GM18870 (cell line): Measurements from ENCODE around the gene BMP2.
A peak's percentile ranks its signal among the peaks of the same experiment; 100 is the strongest.

ENCODE experiments used
- ATAC-seq: cut with Tn5 transposase; IDR thresholded peaks from one replicate; pipeline ENCODE4 v1.9.1; 2021; ENCODE audit warnings: moderate library complexity; ENCODE audit not compliant: unreplicated experiment

BMP2 gene

GRCh38 chr20:6767536-6768227, at the start of gene BMP2:
BMP2 (plus strand) TSS chr20:6767686; CDS start chr20:6770127, 2,441 bp downstream.
- ATAC-seq = no peak

DNA sequence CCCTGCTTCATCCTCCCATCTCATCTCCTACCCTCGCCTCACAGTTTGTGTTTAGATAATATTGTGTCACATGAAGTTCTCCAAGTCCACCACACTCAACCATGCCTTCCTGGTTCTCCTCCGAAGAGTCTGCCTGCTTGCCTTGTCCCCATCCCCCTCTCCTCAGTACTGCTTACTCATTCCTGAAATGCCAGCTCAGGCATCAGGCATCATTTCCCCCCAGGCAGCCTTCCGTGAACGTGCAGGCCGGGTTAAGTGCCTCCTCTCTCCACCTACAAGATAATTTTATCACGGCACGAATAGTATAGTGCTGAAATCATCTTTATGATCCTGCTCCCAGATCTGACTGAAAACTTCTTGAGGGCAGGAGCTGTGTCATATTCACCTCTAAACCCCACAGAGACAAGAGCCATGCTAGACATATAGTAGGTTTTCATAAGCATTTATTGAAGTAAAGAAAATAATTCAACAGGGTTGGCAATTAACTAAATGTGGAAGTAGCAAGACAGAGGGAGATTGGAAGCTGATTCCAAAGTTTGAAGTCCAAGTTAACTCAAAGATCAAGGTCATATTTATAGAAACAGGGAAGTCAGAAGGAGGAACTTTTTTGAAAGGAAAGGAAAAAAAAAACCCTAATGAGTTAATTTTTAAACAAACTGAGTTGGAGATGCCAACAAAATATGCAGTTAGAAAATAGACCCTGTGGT, 48.7 kb upstream of the BMP2 start:
- ATAC-seq = no peak

DNA sequence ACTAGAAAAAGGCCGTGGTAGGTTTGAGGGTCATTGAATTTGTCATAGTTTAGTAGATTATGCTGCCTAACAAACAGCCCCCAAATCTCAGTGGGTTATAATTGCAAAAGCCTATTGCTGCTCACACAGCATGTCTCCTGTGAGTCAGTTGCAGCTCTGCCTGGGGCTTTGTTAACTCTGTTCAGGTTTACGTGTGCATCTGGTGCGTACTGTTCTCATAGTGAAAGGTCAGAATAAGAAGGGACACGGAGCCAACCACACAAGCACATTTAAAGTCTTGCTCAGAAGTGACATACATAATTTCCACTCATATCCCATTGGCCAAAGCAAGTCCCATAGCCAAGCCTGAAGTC, 48.1 kb upstream of the BMP2 start:
- ATAC-seq = no peak

- no peak for ATAC-seq
Observed at GRCh38 chr20:6726761-6727160, 40.7 kb upstream of the BMP2 start.

DNA sequence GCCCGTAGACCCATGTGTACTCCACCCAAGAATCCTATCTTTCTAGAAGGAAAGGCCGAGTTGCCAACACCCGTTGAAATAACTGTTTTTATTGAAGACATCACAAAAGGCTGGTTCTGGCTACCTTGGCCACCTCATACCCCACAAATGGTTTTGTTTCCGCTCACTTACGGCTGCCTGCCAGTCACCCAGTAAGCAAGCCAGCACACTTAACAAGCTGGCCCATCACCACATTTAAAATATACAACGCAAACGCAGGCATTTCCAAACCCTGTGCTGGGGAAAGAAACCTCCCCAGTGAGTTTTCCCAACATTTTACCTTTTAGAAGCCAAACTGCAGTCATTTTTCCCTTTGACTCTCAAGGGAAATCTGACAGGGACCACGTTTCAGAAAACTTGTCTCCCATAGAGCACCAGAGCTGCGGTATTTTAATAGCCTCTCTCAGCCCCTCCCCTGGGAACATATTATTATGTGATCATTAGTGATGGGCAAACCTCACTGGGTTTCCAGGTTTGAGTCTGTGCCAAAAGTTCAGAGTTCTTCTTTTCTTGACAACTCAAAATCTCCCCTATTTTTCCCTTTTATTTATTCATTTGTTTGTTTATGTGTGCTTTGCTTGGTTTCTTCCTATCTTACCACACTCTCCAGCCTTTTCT, 36.7 kb upstream of the BMP2 start:
- no peak for ATAC-seq

GRCh38 chr20:6732001-6732447, 35.5 kb upstream of the BMP2 start:
- no peak for ATAC-seq

- no peak for ATAC-seq
Observed at GRCh38 chr20:6732851-6733250, 34.6 kb upstream of the BMP2 start.

DNA sequence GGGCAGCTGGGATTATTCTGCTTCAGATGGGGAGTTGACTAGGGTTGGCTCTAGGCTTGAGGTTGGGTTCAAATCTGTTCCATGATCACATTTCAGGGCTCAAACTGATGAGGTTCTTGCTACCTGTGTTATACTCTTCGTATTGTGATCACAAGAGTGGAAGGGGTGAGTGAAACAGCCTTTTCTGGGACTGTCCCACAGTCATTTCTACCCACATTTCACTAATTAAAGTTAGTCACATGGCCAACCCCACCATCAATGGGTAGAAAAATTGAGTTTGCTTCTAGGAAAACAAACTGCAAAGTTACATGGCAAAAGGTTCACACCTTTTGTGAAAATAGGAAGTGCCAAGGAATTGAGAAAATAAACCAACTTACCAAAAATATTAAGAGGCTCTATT, 33.5 kb upstream of the BMP2 start:
- no peak for ATAC-seq

DNA sequence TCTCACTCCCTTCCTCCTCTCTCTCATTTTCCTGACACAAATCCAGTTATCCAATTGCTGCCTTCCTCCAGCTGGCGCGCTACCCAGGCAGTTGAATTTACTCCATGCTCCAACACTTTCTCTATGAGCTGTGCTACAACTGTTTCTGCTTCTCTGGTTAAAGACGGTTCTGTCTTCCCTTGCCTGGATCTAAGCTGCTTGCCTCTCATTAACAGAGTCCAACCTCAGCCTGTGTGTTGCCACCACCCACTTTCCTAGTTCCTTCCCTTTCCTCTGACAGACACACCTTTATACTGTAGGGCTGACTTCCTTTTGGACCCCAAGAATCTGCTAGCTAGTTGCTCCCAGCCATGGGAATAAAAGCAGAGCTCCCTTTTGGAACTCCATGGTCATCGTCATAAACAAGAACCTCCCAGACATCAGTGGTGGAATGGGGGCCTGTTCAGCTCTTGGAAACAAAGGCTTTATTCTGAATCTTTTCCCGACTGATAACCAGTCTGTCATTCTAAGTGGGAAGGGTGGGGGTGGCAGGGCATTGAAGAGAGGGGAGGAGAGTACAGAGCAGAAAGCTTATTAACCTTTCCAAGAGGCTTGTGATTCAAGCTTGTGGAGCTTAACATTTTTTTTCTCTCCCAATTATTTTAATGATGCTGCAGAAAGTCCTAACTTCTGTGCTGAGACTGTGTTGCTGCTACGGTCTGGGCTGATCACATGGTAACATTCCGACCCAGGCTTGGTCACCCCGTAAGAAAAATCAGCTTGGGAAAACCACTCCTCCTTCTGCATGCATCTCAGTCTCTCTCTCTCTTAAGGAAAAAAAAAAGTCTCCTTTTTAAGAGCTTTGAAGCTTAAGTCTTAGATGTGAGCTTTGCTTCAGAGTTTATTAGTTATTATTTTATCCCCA, 31.3 kb upstream of the BMP2 start:
- no peak for ATAC-seq

- ATAC-seq = no peak
Observed at GRCh38 chr20:6739406-6739805, 28.1 kb upstream of the BMP2 start.

- ATAC-seq = no peak
Observed at GRCh38 chr20:6740096-6740495, 27.4 kb upstream of the BMP2 start.

- peak; percentile 48 for ATAC-seq
Observed at GRCh38 chr20:6744180-6744579, 23.3 kb upstream of the BMP2 start.

DNA sequence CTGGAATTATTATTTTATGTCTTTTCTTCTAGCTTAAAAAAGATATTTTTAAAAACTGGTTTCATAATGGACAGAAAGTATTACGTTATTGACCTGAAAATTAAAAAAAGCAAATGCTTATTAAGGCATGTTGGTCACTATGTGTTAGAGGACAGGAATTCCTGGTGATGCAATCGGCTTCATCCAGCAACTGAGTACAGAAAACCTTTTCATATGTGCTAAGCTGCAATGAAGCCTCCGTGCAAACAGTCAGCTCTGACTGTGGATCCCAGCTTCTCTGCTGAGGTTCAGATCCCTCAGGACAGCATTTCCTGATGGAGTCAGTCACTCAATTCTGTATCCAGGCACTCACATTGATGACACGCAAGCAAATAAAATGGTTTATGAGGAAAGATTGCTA, 22.7 kb upstream of the BMP2 start:
- ATAC-seq = no peak

DNA sequence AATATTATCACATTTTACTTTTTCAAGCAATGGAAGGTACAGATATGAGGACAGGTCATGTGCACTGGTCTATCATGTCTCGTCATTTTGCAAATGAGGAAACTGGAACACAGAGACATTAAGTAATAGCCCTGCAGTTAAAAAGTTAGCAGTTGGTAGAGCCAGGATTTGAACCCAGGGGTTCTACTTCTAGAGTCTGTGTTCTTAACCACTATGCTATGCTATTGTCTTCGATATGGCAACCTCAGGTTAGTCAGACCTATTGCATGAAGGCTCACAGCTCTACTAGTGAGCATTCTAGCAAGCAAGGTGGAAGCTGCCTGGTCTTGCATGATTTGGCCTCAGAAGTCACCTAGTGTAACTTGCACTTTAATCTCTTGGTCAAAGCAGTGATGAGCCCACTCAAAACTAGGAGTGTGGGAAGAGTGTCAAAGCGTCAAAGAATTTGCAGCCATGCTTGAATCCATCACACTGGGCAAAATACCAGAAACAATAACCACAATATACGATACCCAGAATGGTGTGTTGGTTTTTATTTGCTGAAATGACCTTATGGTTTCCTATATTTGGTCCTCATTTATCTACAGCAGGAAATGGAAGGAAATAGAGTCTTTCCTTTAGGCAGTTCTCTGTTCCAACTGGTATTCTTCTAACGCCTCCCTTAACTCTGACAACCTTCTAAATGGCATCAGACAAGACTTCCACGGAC, 20.4 kb upstream of the BMP2 start:
- ATAC-seq = peak; percentile 49

DNA sequence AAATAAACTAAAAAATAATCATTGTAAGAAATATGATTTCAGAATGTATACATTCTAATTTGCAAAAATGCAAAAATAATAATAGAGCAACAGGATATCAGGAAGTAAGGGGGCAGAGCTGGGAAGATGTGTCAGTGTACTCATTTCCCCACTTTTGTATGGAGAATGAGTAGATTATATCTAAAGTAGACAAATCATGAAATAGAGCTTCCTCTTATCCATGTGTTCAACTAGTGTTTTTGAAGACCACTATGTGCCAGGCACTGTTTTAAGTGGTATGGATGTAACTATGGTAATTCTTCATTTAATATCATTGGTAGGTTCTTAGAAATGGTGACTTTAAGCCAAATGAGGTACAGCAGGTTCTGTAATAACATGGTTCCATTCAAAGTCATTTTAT, 17.0 kb upstream of the BMP2 start:
- no peak for ATAC-seq

- ATAC-seq = no peak
Observed at GRCh38 chr20:6756693-6757595, 10.5 kb upstream of the BMP2 start.

DNA sequence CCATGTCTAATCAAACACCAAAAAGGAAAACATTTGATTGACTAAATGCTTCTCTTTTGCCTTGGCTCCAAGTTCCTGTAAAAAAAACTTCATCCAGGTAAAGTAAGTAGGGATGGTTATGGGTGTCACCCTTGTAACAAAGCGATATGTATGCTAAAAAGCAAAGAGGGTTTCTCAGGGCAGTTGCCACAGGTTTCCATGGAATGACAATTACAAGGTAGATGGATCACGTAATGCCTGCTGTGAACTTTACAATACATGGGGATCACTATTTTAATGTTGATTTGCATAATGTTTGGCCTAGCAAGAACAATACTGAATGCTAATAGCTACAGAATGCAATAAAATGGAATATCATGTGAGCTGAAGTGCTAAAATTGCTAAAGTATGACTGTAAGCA, 2.9 kb upstream of the BMP2 start:
- no peak for ATAC-seq

DNA sequence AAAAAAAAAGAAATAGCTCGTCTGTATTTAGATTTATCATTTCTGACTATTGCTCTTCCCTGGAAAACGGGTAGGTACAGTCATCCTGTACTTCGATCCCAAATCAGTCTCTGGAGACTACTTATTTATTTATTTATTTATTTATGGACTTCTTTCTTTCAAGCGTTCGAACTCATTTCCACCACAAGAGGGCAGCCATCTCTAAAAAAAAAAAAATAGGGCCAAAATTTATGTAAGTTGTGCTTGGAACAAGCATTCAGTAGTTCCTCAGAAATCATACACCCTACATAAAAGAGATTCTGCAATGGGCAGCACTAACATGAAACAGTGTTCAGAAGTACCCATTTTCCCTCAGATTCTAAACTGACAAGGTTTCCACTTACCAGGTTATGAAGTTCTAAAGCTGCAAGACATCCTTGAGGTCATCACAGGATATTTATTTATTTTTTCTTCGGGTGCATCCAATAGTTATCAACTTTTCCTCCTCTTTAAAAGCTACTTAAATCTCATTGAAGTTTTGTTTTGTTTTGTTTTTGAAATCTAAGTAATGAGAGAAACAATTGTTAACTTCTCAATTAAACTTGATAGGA, 1.9 kb upstream of the BMP2 start:
- ATAC-seq = no peak

DNA sequence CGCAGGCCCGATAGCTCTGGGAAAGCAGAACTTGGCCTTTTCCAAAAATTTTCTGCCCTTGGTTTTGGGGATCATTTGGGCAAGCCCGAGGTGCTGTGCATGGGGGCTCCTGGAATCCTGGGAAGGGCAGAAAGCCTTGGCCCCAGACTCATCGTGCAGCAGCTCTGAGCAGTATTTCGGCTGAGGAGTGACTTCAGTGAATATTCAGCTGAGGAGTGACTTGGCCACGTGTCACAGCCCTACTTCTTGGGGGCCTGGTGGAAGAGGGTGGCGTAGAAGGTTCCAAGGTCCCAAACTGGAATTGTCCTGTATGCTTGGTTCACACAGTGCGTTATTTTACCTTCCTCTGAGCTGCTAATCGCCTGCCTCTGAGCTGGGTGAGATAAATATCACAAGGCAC, 1.1 kb upstream of the BMP2 start:
- ATAC-seq = no peak
